ENCODE measurements around the gene GC. TPM values are rescaled to one million over a fixed set of nuclear protein-coding genes. Genes with fewer than 3 reads are reported as not detected.
A peak's percentile ranks its signal among the peaks of the same experiment; 100 is the strongest.
"Not testable (repeated sequence)": the region's sequence is repeated elsewhere in the genome, so short reads cannot be mapped to it uniquely, and the experiment has no call there.

GC gene
- total RNA-seq, 1 donor from 2014 or later = not detected

- no peak for TF ChIP-seq CTCF (IDR thresholded peaks at IDR 0.05; ENCODE audit: unreplicated experiment)
- Mint-ChIP-seq H3K27me3 (ENCODE audit: low read depth) (no peaks in the 10 kb centered on the region), H3K9me3 (no peaks in the 10 kb centered on the region), H3K36me3 (no peaks in the 10 kb centered on the region), H3K4me1 (no peaks in the 10 kb centered on the region), H3K27ac (no peak overlapping the region), H3K4me3 (no peak overlapping the region)
- no peak for DNase-seq (ENCODE audit: low spot score in 2 of 2, unreplicated experiment in 2 of 2)
Observed at GRCh38 chr4:71752383-71753042, 31.4 kb downstream of the GC start.

- DNase-seq (ENCODE audit: low spot score in 2 of 2, unreplicated experiment in 2 of 2) = no peak
- Mint-ChIP-seq H3K4me3 (no peak overlapping the region), H3K9me3 (no peaks in the 10 kb centered on the region), H3K4me1 (peaks cover 8% of the 10 kb centered on the region), H3K27me3 (ENCODE audit: low read depth) (no peaks in the 10 kb centered on the region), H3K36me3 (no peaks in the 10 kb centered on the region), H3K27ac (no peak overlapping the region)
- no peak for TF ChIP-seq CTCF (IDR thresholded peaks at IDR 0.05; ENCODE audit: unreplicated experiment)
Observed at GRCh38 chr4:71749008-71749594, 34.8 kb downstream of the GC start.

- Mint-ChIP-seq H3K4me1 (peaks cover 8% of the 10 kb centered on the region), H3K9me3 (peaks cover 8% of the 10 kb centered on the region), H3K4me3 (no peak overlapping the region), H3K27me3 (ENCODE audit: low read depth) (no peaks in the 10 kb centered on the region), H3K36me3 (no peaks in the 10 kb centered on the region), H3K27ac (no peak overlapping the region)
- TF ChIP-seq CTCF (IDR thresholded peaks at IDR 0.05; ENCODE audit: unreplicated experiment) = no peak
- no peak for DNase-seq (ENCODE audit: low spot score in 2 of 2, unreplicated experiment in 2 of 2)
Observed at GRCh38 chr4:71746379-71746778, 37.5 kb downstream of the GC start.

- H3K4me3 Mint-ChIP-seq; H3K27me3 Mint-ChIP-seq (ENCODE audit: low read depth); H3K27ac Mint-ChIP-seq; DNase-seq (ENCODE audit: low spot score in 2 of 2, unreplicated experiment in 2 of 2); H3K4me1 Mint-ChIP-seq; H3K36me3 Mint-ChIP-seq: not testable (repeated sequence)
- peaks cover 30% of the 10 kb centered on the region for H3K9me3 Mint-ChIP-seq
Observed at GRCh38 chr4:71738782-71739181, 45.1 kb downstream of the GC start.

GRCh38 chr4:71732706-71733105 lies 51.2 kb downstream of the GC start:
- peaks cover 26% of the 10 kb centered on the region for H3K9me3 Mint-ChIP-seq
- no peaks in the 10 kb centered on the region for H3K4me1 Mint-ChIP-seq
- peak; percentile 74 for TF ChIP-seq CTCF (IDR thresholded peaks at IDR 0.05; ENCODE audit: unreplicated experiment)
- H3K4me3 Mint-ChIP-seq = no peak overlapping the region
- peaks cover 4% of the 10 kb centered on the region for H3K36me3 Mint-ChIP-seq
- no peaks in the 10 kb centered on the region for H3K27me3 Mint-ChIP-seq (ENCODE audit: low read depth)
- DNase-seq (ENCODE audit: low spot score in 2 of 2, unreplicated experiment in 2 of 2) = no peak
- H3K27ac Mint-ChIP-seq = no peak overlapping the region

- H3K27me3 Mint-ChIP-seq (ENCODE audit: low read depth) = no peaks in the 10 kb centered on the region
- H3K36me3 Mint-ChIP-seq = peaks cover under 1% of the 10 kb centered on the region
- H3K4me3 Mint-ChIP-seq = no peak overlapping the region
- H3K4me1 Mint-ChIP-seq = no peaks in the 10 kb centered on the region
- H3K27ac Mint-ChIP-seq = no peak overlapping the region
- no peak for DNase-seq (ENCODE audit: low spot score in 2 of 2, unreplicated experiment in 2 of 2)
- H3K9me3 Mint-ChIP-seq = peaks cover 21% of the 10 kb centered on the region
- TF ChIP-seq CTCF (IDR thresholded peaks at IDR 0.05; ENCODE audit: unreplicated experiment) = no peak
Observed at GRCh38 chr4:71732066-71732465, 51.8 kb downstream of the GC start.
